GM18505 (cell line): Measurements from ENCODE around the gene PIK3R4.

Experiments used
- ATAC-seq: cut with Tn5 transposase; IDR thresholded peaks from one replicate; pipeline ENCODE4 v1.9.1; 2021; ENCODE audit not compliant: unreplicated experiment
- POLR2A ChIP-seq: IDR thresholded peaks from 4 replicates; pipeline ENCODE4 v1.6.1; 2011; ENCODE audit warnings: borderline replicate concordance; ENCODE audit not compliant: insufficient read depth, insufficient read length; ENCODE audit errors: extremely low read depth

Gene PIK3R4

DNA sequence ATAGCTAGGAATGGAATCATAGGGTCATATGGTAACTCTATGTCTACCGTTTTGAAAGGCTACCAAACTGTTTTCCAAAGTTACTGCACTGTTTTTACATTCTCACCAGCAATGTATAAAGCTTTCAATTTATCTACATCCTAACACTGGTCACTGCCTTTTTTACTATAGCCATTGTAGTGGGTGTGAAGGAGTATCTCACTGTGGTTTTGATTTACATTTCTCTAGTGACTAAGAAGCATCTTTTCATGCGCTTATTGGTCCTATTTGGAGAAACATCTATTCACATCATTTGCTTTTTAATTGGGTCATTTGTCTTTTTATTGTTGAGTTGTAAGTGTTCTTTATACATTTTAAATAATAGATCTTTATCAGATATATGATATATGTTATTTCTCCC, 53.3 kb downstream of the PIK3R4 start:
- no peak for ATAC-seq
- TF ChIP-seq POLR2A, result no peak

DNA sequence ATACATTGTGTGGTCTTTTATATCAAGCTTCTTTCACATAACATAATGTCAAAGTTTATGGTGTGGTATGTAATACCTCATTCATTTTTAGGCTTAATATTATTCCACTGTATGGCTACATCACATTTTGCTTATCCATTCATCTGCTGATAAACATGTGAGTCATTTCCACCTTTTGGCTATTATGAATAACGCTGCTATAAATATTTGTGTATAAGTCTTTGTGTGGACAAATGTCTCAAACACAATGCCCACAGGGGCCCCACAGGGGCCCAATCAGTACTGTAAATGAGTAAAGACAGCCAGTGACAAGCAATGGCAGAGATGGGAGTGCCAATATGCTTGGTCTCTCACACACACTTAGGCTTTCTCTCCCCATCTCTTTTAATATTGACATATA, 54.2 kb downstream of the PIK3R4 start:
- no peak for ATAC-seq
- TF ChIP-seq POLR2A, result no peak

DNA sequence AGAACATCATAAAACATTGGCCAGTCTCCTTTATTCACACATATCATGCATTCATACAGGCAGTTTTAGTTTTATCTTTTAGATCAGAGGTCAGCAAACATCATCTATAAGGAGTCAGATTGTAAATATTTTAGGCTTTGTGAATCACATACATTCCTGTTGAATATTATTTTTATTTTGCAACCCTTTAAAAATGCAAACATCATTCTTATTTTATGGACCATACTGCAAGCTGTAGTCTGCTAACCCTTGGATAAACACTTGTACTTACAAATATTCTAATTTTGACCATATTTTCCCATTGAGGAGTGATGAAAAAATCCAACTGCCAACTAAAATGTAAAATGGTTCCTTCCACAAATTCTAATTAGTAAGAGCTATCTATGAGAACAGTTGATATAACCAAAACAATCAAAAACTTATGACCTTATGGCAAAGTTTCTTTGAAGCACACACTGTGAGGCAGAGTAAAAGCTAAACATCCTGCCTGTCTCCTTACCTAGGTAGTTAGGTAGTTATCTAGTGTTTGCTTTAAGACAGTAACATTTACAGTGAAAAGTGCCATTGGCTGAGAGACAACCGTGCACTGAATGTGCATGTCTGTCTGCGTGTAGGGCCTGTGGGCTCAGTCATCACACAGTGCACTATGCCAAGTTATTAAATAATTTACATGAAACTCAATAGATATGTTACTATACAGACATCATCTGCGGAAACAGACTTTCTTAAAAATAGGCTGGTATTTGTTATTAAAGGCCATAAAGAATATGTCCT, 57.7 kb downstream of the PIK3R4 start:
- no peak for ATAC-seq
- no peak for TF ChIP-seq POLR2A

DNA sequence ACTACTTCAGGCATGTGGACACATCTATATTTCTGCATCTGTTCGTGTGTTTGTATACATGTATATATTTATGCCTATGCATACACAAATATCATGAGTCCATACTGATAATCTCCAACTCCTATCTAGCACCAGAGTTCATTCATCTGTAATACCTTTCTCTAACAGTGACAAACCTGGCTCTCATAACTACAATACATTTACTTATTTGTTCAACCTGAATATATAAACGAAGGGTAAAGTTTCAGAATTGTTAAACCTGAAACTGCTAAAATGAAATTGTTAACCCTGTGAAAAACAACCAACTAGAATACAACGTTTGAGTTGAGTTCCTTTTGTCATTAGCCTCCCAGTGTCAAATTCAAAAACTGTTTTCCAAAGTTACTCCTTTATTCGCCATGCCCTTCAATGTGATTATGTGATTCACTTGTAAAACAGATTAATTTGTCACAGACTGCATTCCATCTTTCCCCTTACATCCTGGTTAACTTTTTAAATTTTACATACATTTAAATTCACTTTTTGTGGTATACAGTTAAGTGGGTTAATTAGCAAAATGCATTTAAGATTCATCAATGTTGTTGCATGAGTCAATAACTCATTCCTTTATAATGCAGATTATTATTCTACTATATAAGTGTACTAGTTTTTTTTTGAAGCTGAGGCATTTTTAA, 58.5 kb downstream of the PIK3R4 start:
- no peak for TF ChIP-seq POLR2A
- ATAC-seq, result no peak

DNA sequence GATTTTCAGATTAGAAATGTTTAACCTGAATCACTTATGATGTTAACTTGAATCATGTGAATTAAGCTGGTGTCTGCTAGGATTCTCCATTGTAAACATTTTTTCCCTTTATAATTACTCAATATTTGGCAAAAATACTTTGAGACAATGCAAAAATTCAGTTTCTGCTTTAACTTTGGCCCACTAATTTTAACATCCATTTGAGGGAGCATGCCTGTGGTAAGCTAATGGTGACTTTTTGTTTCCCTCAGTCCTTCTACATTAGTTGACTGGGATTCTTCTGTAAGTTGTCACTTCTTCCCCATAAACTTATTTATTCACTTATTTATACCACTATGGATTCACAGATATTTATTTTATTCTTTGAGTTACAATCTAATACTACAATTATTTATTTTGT, 59.3 kb downstream of the PIK3R4 start:
- no peak for TF ChIP-seq POLR2A

DNA sequence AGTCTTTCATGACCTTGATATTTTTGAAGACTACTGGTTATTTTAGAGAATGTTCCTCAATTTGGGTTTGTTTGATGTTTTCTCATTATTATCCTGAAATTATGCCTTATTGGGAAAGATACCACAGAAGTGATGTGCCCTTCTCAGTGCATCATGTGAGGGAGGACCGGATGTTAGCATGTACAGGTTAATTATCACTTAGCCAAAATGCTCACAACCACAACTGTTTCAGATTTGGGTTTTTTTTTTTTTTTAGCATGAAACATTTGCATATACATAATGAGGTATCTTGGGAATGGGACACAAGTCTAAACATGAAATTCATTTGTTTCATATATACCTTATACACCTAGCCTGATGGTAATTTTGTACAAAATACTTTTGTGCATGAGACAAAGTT, 59.8 kb downstream of the PIK3R4 start:
- ATAC-seq, result no peak

More for the DNA sequence above, 59.3 kb downstream of the PIK3R4 start:
- ATAC-seq, result no peak

DNA sequence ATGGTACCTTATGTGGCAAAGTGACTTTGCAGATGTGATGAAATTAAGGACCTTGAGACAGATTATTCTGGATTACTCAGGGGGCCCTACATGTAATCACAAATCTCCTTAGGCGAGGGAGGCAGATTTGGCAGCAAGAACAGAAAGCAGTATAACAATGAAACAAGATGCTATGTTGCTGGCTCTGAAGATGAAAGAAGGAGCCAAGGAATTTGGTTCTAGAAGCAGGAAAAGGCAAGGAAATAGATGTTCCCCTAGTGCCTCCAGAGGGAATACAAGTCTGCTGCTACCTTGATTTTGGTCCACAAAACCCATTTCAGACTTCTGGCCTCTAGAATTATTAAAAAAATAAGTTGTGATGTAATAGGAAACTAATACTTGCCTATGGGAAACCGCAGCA, 64.5 kb downstream of the PIK3R4 start:
- no peak for ATAC-seq
- no peak for TF ChIP-seq POLR2A

More for the DNA sequence above, 59.8 kb downstream of the PIK3R4 start:
- no peak for TF ChIP-seq POLR2A

DNA sequence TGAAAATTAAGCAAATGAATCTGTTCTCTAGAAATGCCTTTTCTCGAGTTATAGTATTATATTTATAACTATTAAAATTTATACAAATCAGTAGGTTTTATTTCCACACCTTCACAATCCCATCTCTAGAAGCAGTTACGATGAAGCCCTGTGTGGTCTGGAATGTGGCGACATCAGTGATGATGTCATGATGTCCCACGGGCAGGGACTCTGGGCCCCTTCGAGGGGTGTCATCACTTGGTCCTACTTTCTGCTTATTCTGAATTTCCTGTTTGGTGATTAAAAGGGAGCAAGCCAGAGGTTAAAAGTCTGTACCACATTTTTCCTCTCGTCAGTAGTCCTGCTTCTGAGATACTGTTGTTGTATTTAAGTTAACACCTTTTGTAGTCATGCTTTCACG, 67.4 kb downstream of the PIK3R4 start:
- ATAC-seq, result no peak

DNA sequence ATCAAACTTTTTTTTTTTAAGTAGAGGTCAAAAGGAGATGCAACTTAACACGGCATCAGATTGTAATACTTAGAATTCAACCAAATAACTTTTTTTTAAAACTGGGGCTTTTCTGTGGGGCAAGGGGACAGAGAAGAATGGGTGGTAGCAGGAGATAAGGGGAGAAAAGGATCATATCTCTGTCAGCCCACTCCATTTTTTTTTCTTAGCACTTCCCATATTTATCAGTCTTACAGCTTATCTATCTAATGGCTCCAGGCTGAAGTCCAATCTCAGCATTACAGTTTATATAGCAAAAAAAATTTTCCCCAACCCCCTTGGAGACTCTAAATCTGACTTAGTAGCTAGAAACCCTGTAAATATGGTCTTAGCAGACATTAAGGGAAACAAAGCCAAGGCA, 69.3 kb downstream of the PIK3R4 start:
- no peak for TF ChIP-seq POLR2A
- ATAC-seq, result no peak

More for the DNA sequence above, 67.4 kb downstream of the PIK3R4 start:
- TF ChIP-seq POLR2A, result no peak

DNA sequence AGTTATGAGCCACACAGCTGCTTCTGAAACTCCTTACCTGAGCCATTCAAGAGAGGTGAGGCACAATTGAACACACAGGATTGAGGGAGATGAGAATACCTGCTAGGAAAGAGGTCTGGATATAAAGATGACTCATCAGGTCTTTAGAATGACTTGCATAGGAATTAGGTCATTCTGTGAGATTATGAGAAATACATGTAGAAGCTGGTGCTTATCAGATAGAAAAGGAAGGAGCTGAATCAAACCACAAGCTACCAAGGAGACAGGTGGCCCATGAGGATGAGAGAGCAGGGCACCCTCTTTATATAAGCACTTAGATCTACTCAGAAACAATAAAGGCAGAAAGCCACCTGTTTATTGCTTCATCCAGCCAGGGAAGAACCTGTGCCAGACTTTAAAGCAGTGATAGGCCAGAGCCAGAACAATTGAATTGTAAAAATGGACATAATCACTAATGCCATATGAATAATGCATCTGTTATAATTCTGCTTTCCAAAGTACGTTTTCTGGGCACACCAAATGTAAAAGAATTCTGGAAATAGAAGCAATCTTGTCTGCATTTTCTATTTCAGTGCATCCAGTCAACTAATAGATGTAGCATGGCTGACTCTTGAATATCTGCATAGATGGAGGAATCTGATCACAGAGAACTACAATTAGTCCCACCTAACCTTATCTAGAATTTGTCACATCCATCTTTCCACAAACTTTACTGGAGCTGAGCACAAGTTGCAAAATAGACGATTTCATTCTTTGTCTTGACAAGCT, 74.9 kb downstream of the PIK3R4 start:
- no peak for ATAC-seq
- TF ChIP-seq POLR2A, result no peak

DNA sequence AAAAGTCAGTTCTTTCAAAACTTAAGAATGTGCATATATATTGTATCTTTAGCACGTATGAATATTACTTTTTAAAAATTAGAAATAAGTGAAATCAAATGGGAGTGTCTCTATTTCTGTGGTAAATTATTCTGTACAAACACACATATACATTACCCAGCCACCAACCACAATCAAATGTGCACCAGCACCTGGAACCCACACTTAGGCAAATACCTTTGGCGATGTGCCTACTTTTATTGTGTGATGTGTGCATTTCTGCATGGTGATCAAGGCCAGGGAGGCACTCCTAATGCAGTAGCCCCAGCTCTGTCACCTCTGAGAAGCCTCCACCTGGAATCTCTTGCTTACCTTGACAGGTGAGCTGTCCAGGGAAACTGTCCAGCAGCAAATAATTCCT, 76.9 kb downstream of the PIK3R4 start:
- ATAC-seq, result no peak
- TF ChIP-seq POLR2A, result no peak

DNA sequence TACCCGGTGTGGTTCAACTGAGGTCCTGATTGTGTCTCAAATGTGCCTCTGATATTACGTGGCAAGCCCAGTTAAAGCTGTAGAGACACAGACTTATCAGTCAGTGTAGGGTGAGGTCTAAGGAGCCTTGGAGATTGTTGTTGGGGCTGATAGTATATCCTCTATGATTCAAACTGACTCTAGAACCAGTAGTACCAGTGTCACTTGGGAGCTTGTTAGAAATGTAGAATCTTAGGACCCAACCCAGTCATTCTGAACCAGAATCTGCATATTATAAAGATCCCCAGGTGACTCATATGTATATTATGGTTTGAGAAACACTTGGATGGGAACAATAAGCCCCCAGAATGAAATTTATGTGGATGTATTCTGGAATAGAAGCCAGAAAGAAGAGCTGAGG, 83.5 kb downstream of the PIK3R4 start:
- no peak for ATAC-seq
- TF ChIP-seq POLR2A, result no peak

DNA sequence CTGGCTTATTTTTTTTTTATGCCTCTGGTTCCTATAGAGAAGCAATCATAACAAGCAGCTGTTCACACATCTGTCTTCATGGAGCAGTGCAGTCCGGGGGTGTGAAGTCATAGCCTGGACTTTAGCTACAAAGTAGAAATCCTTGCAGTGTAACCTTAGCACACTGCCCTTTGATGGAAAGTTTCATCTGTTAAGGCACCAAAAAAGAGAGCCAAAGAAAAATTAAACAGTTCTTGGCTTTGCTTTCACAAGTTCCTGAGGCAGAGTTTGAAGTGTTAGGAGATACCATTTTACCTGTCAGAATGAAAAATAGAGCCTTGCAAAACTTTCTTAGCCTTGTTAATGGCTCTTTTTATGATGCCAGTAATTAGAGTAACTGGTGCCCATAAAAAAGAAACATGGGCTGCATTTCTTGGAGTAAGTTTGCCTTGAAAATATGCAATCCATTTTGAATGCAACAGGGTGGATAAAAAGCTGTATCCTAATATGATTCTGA, 84.1 kb downstream of the PIK3R4 start:
- TF ChIP-seq POLR2A, result no peak
- ATAC-seq, result no peak
